MM.1S (cell line): ENCODE measurements around the gene SPRED1.

Experiments
- DNase-seq: peaks from one replicate; pipeline ENCODE4 v3.0.0-alpha.2; 2015
- H2AFZ ChIP-seq: fragments of 300-600 bp; sonication (generic); 2 replicates; pipeline ENCODE4 v1.6.0; 2016; ENCODE audit warnings: antibody characterized with exemption, low read length
- H3F3A ChIP-seq: fragments of 300-600 bp; sonication (generic); 2 replicates; pipeline ENCODE4 v1.6.1; 2016; ENCODE audit warnings: mild to moderate bottlenecking, antibody characterized with exemption, low read length, moderate library complexity, mixed read lengths; ENCODE audit not compliant: insufficient read depth
- H3K27ac ChIP-seq: fragments of 300-600 bp; sonication (generic); 2 replicates; pipeline ENCODE4 v1.5.1; 2016; ENCODE audit warnings: mild to moderate bottlenecking, low read length
- H3K27me3 ChIP-seq: fragments of 300-600 bp; sonication (generic); replicated peaks from 2 replicates; pipeline ENCODE4 v1.6.0; 2016; ENCODE audit warnings: low read length; ENCODE audit not compliant: insufficient read depth
- H3K36me3 ChIP-seq: fragments of 300-600 bp; sonication (generic); replicated peaks from 2 replicates; pipeline ENCODE4 v1.6.1; 2016; ENCODE audit warnings: mild to moderate bottlenecking, low read length, mixed read lengths; ENCODE audit not compliant: insufficient read depth
- H3K4me1 ChIP-seq: fragments of 300-600 bp; sonication (generic); 2 replicates; pipeline ENCODE4 v1.6.1; 2016; ENCODE audit warnings: low read length, mixed read lengths
- H3K4me2 ChIP-seq: fragments of 300-600 bp; sonication (generic); 2 replicates; pipeline ENCODE4 v1.6.0; 2016; ENCODE audit warnings: low read depth, low read length
- H3K4me3 ChIP-seq: fragments of 300-600 bp; sonication (generic); 2 replicates; pipeline ENCODE4 v1.5.1; 2016; ENCODE audit warnings: low read length, mixed read lengths
- H3K79me2 ChIP-seq: fragments of 300-600 bp; sonication (generic); 2 replicates; pipeline ENCODE4 v1.6.1; 2016; ENCODE audit warnings: mixed run types, low read length, mixed read lengths
- H3K9ac ChIP-seq: fragments of 300-600 bp; sonication (generic); 2 replicates; pipeline ENCODE4 v1.6.1; 2016; ENCODE audit warnings: low read length, mixed read lengths
- H3K9me2 ChIP-seq: fragments of 300-600 bp; sonication (generic); replicated peaks from 2 replicates; pipeline ENCODE4 v1.6.1; 2016; ENCODE audit warnings: mild to moderate bottlenecking, low read length, mixed read lengths; ENCODE audit not compliant: insufficient read depth
- H3K9me3 ChIP-seq: fragments of 300-600 bp; sonication (generic); replicated peaks from 2 replicates; pipeline ENCODE4 v1.6.1; 2016; ENCODE audit warnings: mild to moderate bottlenecking, low read length, mixed read lengths; ENCODE audit not compliant: insufficient read depth
- H4K20me1 ChIP-seq: fragments of 300-600 bp; sonication (generic); 2 replicates; pipeline ENCODE4 v1.6.1; 2016; ENCODE audit warnings: mild to moderate bottlenecking, low read length, moderate library complexity, mixed read lengths; ENCODE audit not compliant: insufficient read depth
- EZH2 ChIP-seq: fragments of 300-600 bp; sonication (generic); optimal IDR thresholded peaks from 2 replicates; pipeline ENCODE3; 2017; ENCODE audit warnings: low read depth, mild to moderate bottlenecking, antibody characterized with exemption, low read length, mixed read lengths
- EZH2phosphoT487 ChIP-seq: fragments of 300-600 bp; sonication (generic); IDR thresholded peaks from 2 replicates; pipeline ENCODE4 v1.6.1; 2018; ENCODE audit warnings: antibody characterized with exemption, low read length
- TF ChIP-seq, protein P1 (sequence below): fragments of 300-600 bp; sonication (generic); IDR thresholded peaks from 2 replicates; pipeline ENCODE4 v1.5.1; 2016; ENCODE audit warnings: antibody characterized with exemption, low read length, mixed read lengths

Gene SPRED1

GRCh38 chr15:38211811-38212210, 40.8 kb upstream of the SPRED1 start:
- no peak for DNase-seq
- no peak overlapping the region for H3K4me2 ChIP-seq
- no peaks in the 10 kb centered on the region for H3K36me3 ChIP-seq
- no peaks in the 10 kb centered on the region for H3K9me2 ChIP-seq
- H3F3A ChIP-seq: no peaks in the 10 kb centered on the region
- no peaks in the 10 kb centered on the region for H3K79me2 ChIP-seq
- no peaks in the 10 kb centered on the region for H3K9me3 ChIP-seq
- H4K20me1 ChIP-seq: no peaks in the 10 kb centered on the region
- H3K9ac ChIP-seq: no peak overlapping the region
- peaks cover 6% of the 10 kb centered on the region for H3K4me1 ChIP-seq
- no peak overlapping the region for H3K4me3 ChIP-seq
- no peak overlapping the region for H2AFZ ChIP-seq
- no peaks in the 10 kb centered on the region for H3K27me3 ChIP-seq
- TF ChIP-seq EZH2: no peak
- TF ChIP-seq, protein P1, sequence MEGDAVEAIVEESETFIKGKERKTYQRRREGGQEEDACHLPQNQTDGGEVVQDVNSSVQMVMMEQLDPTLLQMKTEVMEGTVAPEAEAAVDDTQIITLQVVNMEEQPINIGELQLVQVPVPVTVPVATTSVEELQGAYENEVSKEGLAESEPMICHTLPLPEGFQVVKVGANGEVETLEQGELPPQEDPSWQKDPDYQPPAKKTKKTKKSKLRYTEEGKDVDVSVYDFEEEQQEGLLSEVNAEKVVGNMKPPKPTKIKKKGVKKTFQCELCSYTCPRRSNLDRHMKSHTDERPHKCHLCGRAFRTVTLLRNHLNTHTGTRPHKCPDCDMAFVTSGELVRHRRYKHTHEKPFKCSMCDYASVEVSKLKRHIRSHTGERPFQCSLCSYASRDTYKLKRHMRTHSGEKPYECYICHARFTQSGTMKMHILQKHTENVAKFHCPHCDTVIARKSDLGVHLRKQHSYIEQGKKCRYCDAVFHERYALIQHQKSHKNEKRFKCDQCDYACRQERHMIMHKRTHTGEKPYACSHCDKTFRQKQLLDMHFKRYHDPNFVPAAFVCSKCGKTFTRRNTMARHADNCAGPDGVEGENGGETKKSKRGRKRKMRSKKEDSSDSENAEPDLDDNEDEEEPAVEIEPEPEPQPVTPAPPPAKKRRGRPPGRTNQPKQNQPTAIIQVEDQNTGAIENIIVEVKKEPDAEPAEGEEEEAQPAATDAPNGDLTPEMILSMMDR: no peak
- no peak for TF ChIP-seq EZH2phosphoT487
- H3K27ac ChIP-seq: no peak overlapping the region

GRCh38 chr15:38212729-38213351, 39.8 kb upstream of the SPRED1 start:
- H2AFZ ChIP-seq: no peak overlapping the region
- TF ChIP-seq, protein P1: no peak
- no peak for TF ChIP-seq EZH2
- TF ChIP-seq EZH2phosphoT487: no peak

DNA sequence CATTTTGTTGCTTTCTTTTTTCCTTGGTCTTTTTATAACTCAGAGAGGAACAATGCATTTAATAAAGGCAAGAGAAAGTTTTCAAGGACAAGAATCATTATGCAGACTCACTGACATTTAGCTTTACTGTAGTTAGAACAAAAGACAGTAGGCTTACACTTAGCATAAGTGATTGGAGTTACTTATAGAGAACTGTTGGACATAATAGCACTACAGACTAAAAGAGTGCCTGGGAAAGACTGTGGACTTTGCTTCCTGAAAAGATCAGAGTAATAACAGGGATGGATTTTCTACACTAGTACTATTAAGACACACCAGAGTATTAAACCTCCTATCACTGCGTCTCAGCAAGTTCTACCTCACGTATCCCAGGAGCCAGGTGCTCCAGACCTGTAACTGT, 39.3 kb upstream of the SPRED1 start:
- H3K27me3 ChIP-seq: no peaks in the 10 kb centered on the region
- H4K20me1 ChIP-seq: no peaks in the 10 kb centered on the region
- H3K9me2 ChIP-seq: no peaks in the 10 kb centered on the region
- peaks cover 21% of the 10 kb centered on the region for H3K4me1 ChIP-seq
- no peak overlapping the region for H3K4me3 ChIP-seq
- TF ChIP-seq, protein P1: no peak
- no peak for TF ChIP-seq EZH2phosphoT487
- no peak for TF ChIP-seq EZH2
- H3K36me3 ChIP-seq: no peaks in the 10 kb centered on the region
- H2AFZ ChIP-seq: no peak overlapping the region
- peaks cover 7% of the 10 kb centered on the region; the same call in 1 of the 2 replicates for H3F3A ChIP-seq
- H3K9me3 ChIP-seq: no peaks in the 10 kb centered on the region
- no peak for DNase-seq
- no peak overlapping the region for H3K4me2 ChIP-seq
- no peaks in the 10 kb centered on the region for H3K79me2 ChIP-seq
- H3K9ac ChIP-seq: no peak overlapping the region
- no peak overlapping the region for H3K27ac ChIP-seq

More at GRCh38 chr15:38212729-38213351, 39.8 kb upstream of the SPRED1 start:
- no peak overlapping the region for H3K4me2 ChIP-seq
- DNase-seq: no peak
- no peaks in the 10 kb centered on the region for H3K79me2 ChIP-seq
- no peaks in the 10 kb centered on the region for H3K27me3 ChIP-seq
- H3K36me3 ChIP-seq: no peaks in the 10 kb centered on the region
- H3K9ac ChIP-seq: no peak overlapping the region
- no peak overlapping the region for H3K4me3 ChIP-seq
- peaks cover 16% of the 10 kb centered on the region for H3K4me1 ChIP-seq
- H3K27ac ChIP-seq: no peak overlapping the region
- H4K20me1 ChIP-seq: no peaks in the 10 kb centered on the region
- H3K9me3 ChIP-seq: no peaks in the 10 kb centered on the region
- peaks cover 7% of the 10 kb centered on the region; the same call in 1 of the 2 replicates for H3F3A ChIP-seq
- H3K9me2 ChIP-seq: no peaks in the 10 kb centered on the region
